LHCN-M2 (cell line): Measurements from ENCODE around the gene CASP8AP2. TPM values are rescaled to one million over a fixed set of nuclear protein-coding genes. Genes with fewer than 3 reads are reported as not detected.
"Not testable (repeated sequence)": the region's sequence is repeated elsewhere in the genome, so short reads cannot be mapped to it uniquely, and the experiment has no call there.

Source experiments
- DNase-seq: peaks from one replicate; pipeline ENCODE4 v3.0.0-alpha.2; 2012; ENCODE audit warnings: low read depth
- polyA plus RNA-seq: library from polyadenylated mRNA; unstranded; fragments of >200 nt; gene quantifications from one replicate; pipeline ENCODE4 v1.2.1, GENCODE V29; 2012; ENCODE audit warnings: missing spikeins
- total RNA-seq: library from RNA; depleted of rRNA; stranded (reverse); fragments of >200 nt; gene quantifications from 2 replicates; pipeline ENCODE4 v1.2.3, GENCODE V29; 2014; rRNA removed

The CASP8AP2 gene
- 16.6 and 17.6 TPM in 2 replicates for total RNA-seq
- polyA plus RNA-seq = 2.9 TPM

GRCh38 chr6:89829472-89830169 is at the start of gene CASP8AP2:
CASP8AP2 (plus strand) TSS chr6:89829880.
- DNase-seq = peak; percentile 99

- no peak for DNase-seq
These were observed 48.3 kb upstream of the CASP8AP2 start for GRCh38 chr6:89781070-89782034.

GRCh38 chr6:89782222-89782621 is 47.5 kb upstream of the CASP8AP2 start:
- DNase-seq = no peak

- DNase-seq = not testable (repeated sequence)
These were observed 46.4 kb upstream of the CASP8AP2 start for GRCh38 chr6:89783293-89783692.

- DNase-seq = no peak
These were observed 44.8 kb upstream of the CASP8AP2 start for GRCh38 chr6:89784838-89785237.

GRCh38 chr6:89786970-89787369 is 42.7 kb upstream of the CASP8AP2 start:
- no peak for DNase-seq

GRCh38 chr6:89787660-89788328 is 41.9 kb upstream of the CASP8AP2 start:
- no peak for DNase-seq

- DNase-seq = no peak
These were observed 39.7 kb upstream of the CASP8AP2 start for GRCh38 chr6:89789980-89790379.

GRCh38 chr6:89790403-89790802 is 39.3 kb upstream of the CASP8AP2 start:
- DNase-seq = no peak

GRCh38 chr6:89792881-89793280 is 36.8 kb upstream of the CASP8AP2 start:
- DNase-seq = peak; percentile 50

- DNase-seq = peak; percentile 95
These were observed 36.1 kb upstream of the CASP8AP2 start for GRCh38 chr6:89793586-89793985.

- peak; percentile 38 for DNase-seq
These were observed 35.4 kb upstream of the CASP8AP2 start for GRCh38 chr6:89794324-89794723.

GRCh38 chr6:89797317-89797716 is 32.4 kb upstream of the CASP8AP2 start:
- DNase-seq = peak; percentile 23

GRCh38 chr6:89799096-89799495 is 30.6 kb upstream of the CASP8AP2 start:
- no peak for DNase-seq

- DNase-seq = no peak
These were observed 29.9 kb upstream of the CASP8AP2 start for GRCh38 chr6:89799756-89800155.

GRCh38 chr6:89803271-89803670 is 26.4 kb upstream of the CASP8AP2 start:
- DNase-seq = no peak

GRCh38 chr6:89805814-89806371 is 23.8 kb upstream of the CASP8AP2 start:
- DNase-seq = no peak

GRCh38 chr6:89807581-89807980 is 22.1 kb upstream of the CASP8AP2 start:
- DNase-seq = no peak

GRCh38 chr6:89813422-89813821 is 16.3 kb upstream of the CASP8AP2 start:
- not testable (repeated sequence) for DNase-seq

GRCh38 chr6:89817481-89817880 is 12.2 kb upstream of the CASP8AP2 start:
- no peak for DNase-seq

GRCh38 chr6:89818977-89819335 is 10.7 kb upstream of the CASP8AP2 start:
- DNase-seq = peak; percentile 28
